IMR-90 (cell line): ENCODE measurements around the gene EMC1. TPM values are rescaled to one million over a fixed set of nuclear protein-coding genes. Genes with fewer than 3 reads are reported as not detected.

Experiments used
- ATAC-seq: fragments of 200-7000 bp; cut with Tn5 transposase; 2 replicates; pipeline ENCODE4 v1.9.1; 2020; ENCODE audit warnings: low read depth, mild to moderate bottlenecking, moderate library complexity
- BruUV-seq: library from RNA; stranded (reverse); fragments of 400-500 nt; replicated peaks from 2 replicates; lab custom pipeline; 2021; lab: Mats Ljungman, UMichigan
- CTCF ChIA-PET: fragments of 300-600 bp; formaldehyde crosslinking; extraction: SDS; loops from one replicate; lab custom pipeline; 2021; ENCODE audit warnings: antibody characterized with exemption; lab: Yijun Ruan, JAX
- POLR2A ChIA-PET: fragments of 300-600 bp; sonication (Branson Sonifier 250); formaldehyde crosslinking; loops from one replicate; lab custom pipeline; 2022; ENCODE audit warnings: antibody characterized with exemption; ENCODE audit not compliant: unreplicated experiment; lab: Charles Lee
- DNase-seq: peaks from one replicate; pipeline ENCODE4 v3.0.0; 2013
- H2AFZ ChIP-seq: replicated peaks from 2 replicates; pipeline ENCODE3; 2013; ENCODE audit warnings: low read length, mild to moderate bottlenecking; ENCODE audit not compliant: poor library complexity
- H2AK5ac ChIP-seq: 2 replicates; pipeline ENCODE4 v1.6.1; 2013; ENCODE audit warnings: low read depth, low read length, inconsistent platforms
- H2AK9ac ChIP-seq: replicated peaks from 2 replicates; pipeline ENCODE3; 2013; ENCODE audit warnings: mild to moderate bottlenecking, low read depth, low read length, moderate library complexity; ENCODE audit not compliant: poor library complexity
- H2BK120ac ChIP-seq: 2 replicates; pipeline ENCODE4 v1.6.1; 2013; ENCODE audit warnings: low read depth, low read length, inconsistent platforms
- H2BK15ac ChIP-seq: 3 replicates; pipeline ENCODE4 v1.6.1; 2013; ENCODE audit warnings: low read depth, low read length, inconsistent platforms
- H2BK20ac ChIP-seq: 2 replicates; pipeline ENCODE4 v1.6.1; 2013; ENCODE audit warnings: low read depth, mild to moderate bottlenecking, inconsistent platforms, low read length, moderate library complexity
- H2BK5ac ChIP-seq: 2 replicates; pipeline ENCODE4 v1.6.1; 2013; ENCODE audit warnings: mild to moderate bottlenecking, low read depth, low read length, inconsistent platforms; ENCODE audit not compliant: poor library complexity, severe bottlenecking
- H3K14ac ChIP-seq: replicated peaks from 2 replicates; pipeline ENCODE4 v1.6.1; 2013; ENCODE audit warnings: low read depth, low read length, inconsistent platforms
- H3K18ac ChIP-seq: 2 replicates; pipeline ENCODE4 v1.6.1; 2013; ENCODE audit warnings: low read depth, low read length, control low read depth
- H3K23ac ChIP-seq: 2 replicates; pipeline ENCODE4 v1.6.1; 2013; ENCODE audit warnings: low read depth, low read length, inconsistent platforms
- H3K27ac ChIP-seq: 2 replicates; pipeline ENCODE4 v1.5.1; 2013; ENCODE audit warnings: mild to moderate bottlenecking, control low read depth, low read length; ENCODE audit not compliant: insufficient read depth
- H3K27me3 ChIP-seq: 2 replicates; pipeline ENCODE4 v1.6.1; 2013; ENCODE audit warnings: low read length; ENCODE audit not compliant: control insufficient read depth, insufficient read depth
- H3K36me3 ChIP-seq: 2 replicates; pipeline ENCODE4 v1.6.1; 2013; ENCODE audit warnings: low read length, mixed read lengths; ENCODE audit not compliant: control insufficient read depth, insufficient read depth
- H3K4ac ChIP-seq: 2 replicates; pipeline ENCODE4 v1.6.1; 2013; ENCODE audit warnings: low read depth, low read length, inconsistent platforms
- H3K4me1 ChIP-seq: 2 replicates; pipeline ENCODE4 v1.6.1; 2013; ENCODE audit warnings: low read length, mixed read lengths; ENCODE audit not compliant: control insufficient read depth, insufficient read depth
- H3K4me2 ChIP-seq: 2 replicates; pipeline ENCODE4 v1.6.1; 2013; ENCODE audit warnings: low read depth, mild to moderate bottlenecking, control low read depth, low read length, moderate library complexity
- H3K4me3 ChIP-seq: 2 replicates; pipeline ENCODE4 v1.5.1; 2013; ENCODE audit warnings: low read depth, mild to moderate bottlenecking, control low read depth, low read length, moderate library complexity; ENCODE audit not compliant: insufficient read depth
- H3K56ac ChIP-seq: 2 replicates; pipeline ENCODE4 v1.6.1; 2013; ENCODE audit warnings: low read length, inconsistent platforms; ENCODE audit not compliant: insufficient read depth; ENCODE audit errors: extremely low read depth
- H3K79me1 ChIP-seq, 2 experiments: 2 replicates each; pipeline ENCODE4 v1.6.1; 2013; ENCODE audit warnings: low read length in 2 of 2, inconsistent platforms in 1 of 2, low read depth in 1 of 2
- H3K9ac ChIP-seq: 2 replicates; pipeline ENCODE4 v1.6.1; 2013; ENCODE audit warnings: low read depth, low read length, control low read depth
- H3K9me1 ChIP-seq: 2 replicates; pipeline ENCODE4 v1.6.1; 2013; ENCODE audit warnings: low read length, inconsistent platforms; ENCODE audit not compliant: insufficient read depth
- H3K9me3 ChIP-seq: 2 replicates; pipeline ENCODE4 v1.6.1; 2013; ENCODE audit warnings: low read length; ENCODE audit not compliant: control insufficient read depth, insufficient read depth
- H4K20me1 ChIP-seq: 2 replicates; pipeline ENCODE4 v1.6.1; 2013; ENCODE audit warnings: low read length, inconsistent platforms; ENCODE audit not compliant: insufficient read depth
- H4K5ac ChIP-seq: 2 replicates; pipeline ENCODE4 v1.6.1; 2013; ENCODE audit warnings: mild to moderate bottlenecking, low read depth, low read length, control low read depth
- H4K8ac ChIP-seq, 2 experiments: 2 replicates each; pipeline ENCODE4 v1.6.1; 2013; ENCODE audit warnings: low read depth in 2 of 2, low read length in 2 of 2, control low read depth in 1 of 2, inconsistent platforms in 1 of 2
- H4K91ac ChIP-seq: 2 replicates; pipeline ENCODE4 v1.6.1; 2013; ENCODE audit warnings: low read depth, low read length, inconsistent platforms; ENCODE audit not compliant: insufficient read depth
- BHLHE40 ChIP-seq: fragments of 150-350 bp; IDR thresholded peaks from 2 replicates; pipeline ENCODE4 v1.6.1; 2016; ENCODE audit warnings: mild to moderate bottlenecking, low read depth, low read length
- CEBPB ChIP-seq: IDR thresholded peaks from 2 replicates; pipeline ENCODE4 v1.6.1; 2012; ENCODE audit warnings: low read depth, low read length, improper control_type of control experiment
- CHD1 ChIP-seq: IDR thresholded peaks from 2 replicates; pipeline ENCODE4 v1.6.1; 2012; ENCODE audit warnings: low read depth, low read length, improper control_type of control experiment
- ELK1 ChIP-seq: fragments of 150-350 bp; IDR thresholded peaks from 2 replicates; pipeline ENCODE4 v1.6.1; 2016; ENCODE audit warnings: low read depth, mild to moderate bottlenecking, low read length, moderate library complexity, borderline replicate concordance
- FOS ChIP-seq: fragments of 150-350 bp; IDR thresholded peaks from 2 replicates; pipeline ENCODE4 v1.6.1; 2016; ENCODE audit warnings: low read depth, low read length
- MAFK ChIP-seq: IDR thresholded peaks from 2 replicates; pipeline ENCODE4 v1.6.1; 2012; ENCODE audit warnings: low read depth, low read length, improper control_type of control experiment
- MAZ ChIP-seq: IDR thresholded peaks from 2 replicates; pipeline ENCODE4 v1.6.1; 2012; ENCODE audit warnings: low read depth, mild to moderate bottlenecking, low read length, improper control_type of control experiment, moderate library complexity, borderline replicate concordance
- MXI1 ChIP-seq: IDR thresholded peaks from 2 replicates; pipeline ENCODE4 v1.6.1; 2012; ENCODE audit warnings: low read depth, mild to moderate bottlenecking, low read length, moderate library complexity, borderline replicate concordance
- NFE2L2 ChIP-seq: fragments of 150-350 bp; IDR thresholded peaks from 2 replicates; pipeline ENCODE4 v1.6.1; 2016; ENCODE audit warnings: low read depth, mild to moderate bottlenecking, low read length
- POLR2A ChIP-seq: IDR thresholded peaks from 2 replicates; pipeline ENCODE4 v1.6.1; 2012; ENCODE audit warnings: mild to moderate bottlenecking, low read depth, low read length
- RAD21 ChIP-seq: IDR thresholded peaks from 2 replicates; pipeline ENCODE4 v1.6.1; 2012; ENCODE audit warnings: low read length, improper control_type of control experiment
- RFX5 ChIP-seq: IDR thresholded peaks from 2 replicates; pipeline ENCODE4 v1.8.0; 2012; ENCODE audit warnings: low read depth, mild to moderate bottlenecking, low read length, moderate library complexity
- WGBS, 2 experiments: methylation state at CpG; one replicate each; pipeline versions ENCODE4 v1.1.5 to v1.1.7; 2013; ENCODE audit warnings: missing lambda C conversion rate in 2 of 2; ENCODE audit not compliant: insufficient read length in 1 of 2; ENCODE audit errors: extremely low coverage in 2 of 2; 5-methylcytosine and 5-hydroxymethylcytosine counted together
- dilution Hi-C: fragments of 300-500 bp; cut with HindIII; formaldehyde crosslinking; loops from one replicate; pipeline ENCODE4 v1.14.3; 2018; ENCODE audit warnings: low sequenced_read_pairs; ENCODE audit not compliant: unreplicated experiment
- in situ Hi-C: fragments of 300-500 bp; cut with MboI; formaldehyde crosslinking; loops from 3 replicates; pipeline ENCODE4 v1.14.3; 2019; ENCODE audit warnings: low sequenced_read_pairs, inconsistent platforms, mixed read lengths
- intact Hi-C: fragments of 100-400 bp; cut with micrococcal nuclease; formaldehyde crosslinking; loops from 2 replicates; pipeline ENCODE4 v1.10.0; 2022
- polyA plus RNA-seq, 3 experiments: library from polyadenylated mRNA; depleted of rRNA; stranded (reverse); fragments of >200 nt; gene quantifications; 2 replicates each; pipeline ENCODE4 v1.2.3, GENCODE V29; 2012; ENCODE audit warnings: low replicate concordance in 1 of 3
- total RNA-seq: library from RNA; depleted of rRNA; stranded (reverse); fragments of >200 nt; gene quantifications from 2 replicates; pipeline ENCODE4 v1.2.3, GENCODE V29; 2012

EMC1 gene
- total and polyA plus RNA-seq, 2 of the 4 experiments (the other 2 are of a cell fraction): 65.4 to 114 TPM

- Histone ChIP-seq H2BK20ac (no peak overlapping the region), H3K23ac (no peak overlapping the region), H3K56ac (no peak overlapping the region), H3K9me1 (peaks cover 15% of the 10 kb centered on the region; the same call in 1 of the 2 replicates), H4K20me1 (peaks cover 72% of the 10 kb centered on the region), H4K5ac (no peak overlapping the region), H3K9me3 (no peaks in the 10 kb centered on the region), H2AK9ac (no peak overlapping the region), H3K4me1 (peaks cover 10% of the 10 kb centered on the region), H3K36me3 (peaks cover 44% of the 10 kb centered on the region), H2BK5ac (no peak overlapping the region), H2BK15ac (no peak overlapping the region), H3K4me2 (no peak overlapping the region), H2AFZ (no peak overlapping the region), H3K4me3 (no peak overlapping the region), H4K8ac (no peak overlapping the region), H3K14ac (no peak overlapping the region), H3K79me1 (peaks cover 31 to 76% of the 10 kb centered on the region in 2 experiments), H2AK5ac (no peak overlapping the region), H3K18ac (no peak overlapping the region), H4K91ac (no peak overlapping the region), H2BK120ac (no peak overlapping the region), H3K4ac (no peak overlapping the region), H3K9ac (no peak overlapping the region), H3K27ac (no peak overlapping the region), H3K27me3 (no peaks in the 10 kb centered on the region)
- DNase-seq (no peak), ATAC-seq (no peak)
- BruUV-seq: no TSS peak
- ChIA-PET CTCF (interaction anchor here (0.7 kb wide), 1 partner anchor 293 kb away, joined by 3 read pairs; no protein-coding TSS in a partner anchor), POLR2A (no interaction called here)
- intact Hi-C loops (no loop called here), dilution Hi-C loops (no loop called here), in situ Hi-C loops (no loop called here)
- TF ChIP-seq NFE2L2 (no peak), CHD1 (no peak), RFX5 (no peak), CEBPB (no peak), ELK1 (no peak), MAZ (no peak), FOS (no peak), POLR2A (no peak), MAFK (no peak), BHLHE40 (no peak), RAD21 (no peak), MXI1 (no peak)
- no CpG with 5 or more reads among the region's 4 CpGs for WGBS, 2 experiments
Observed at GRCh38 chr1:19199329-19199968, 51.9 kb downstream of the EMC1 start.
